ENCODE measurements around the gene SERPINI1.

DNA sequence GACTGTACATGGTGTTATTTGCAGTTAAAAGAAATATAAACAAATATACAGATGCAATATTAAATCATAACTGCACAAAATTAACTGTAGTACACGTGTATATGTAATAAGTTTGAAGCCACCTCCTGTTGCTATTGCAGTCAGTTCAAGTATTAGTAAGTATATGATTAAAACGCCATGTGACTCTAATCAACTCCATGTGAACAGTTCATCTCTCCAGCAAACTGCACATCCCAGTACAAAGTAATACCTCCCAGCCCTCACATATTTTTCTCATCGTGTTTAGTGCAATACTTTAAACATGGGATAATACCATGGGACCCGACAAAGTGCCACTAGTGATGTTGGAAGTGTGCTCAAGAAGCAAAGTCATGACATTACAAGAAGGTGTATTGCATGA, 35.5 kb upstream of the SERPINI1 start:
- TF ChIP-seq, protein P1, sequence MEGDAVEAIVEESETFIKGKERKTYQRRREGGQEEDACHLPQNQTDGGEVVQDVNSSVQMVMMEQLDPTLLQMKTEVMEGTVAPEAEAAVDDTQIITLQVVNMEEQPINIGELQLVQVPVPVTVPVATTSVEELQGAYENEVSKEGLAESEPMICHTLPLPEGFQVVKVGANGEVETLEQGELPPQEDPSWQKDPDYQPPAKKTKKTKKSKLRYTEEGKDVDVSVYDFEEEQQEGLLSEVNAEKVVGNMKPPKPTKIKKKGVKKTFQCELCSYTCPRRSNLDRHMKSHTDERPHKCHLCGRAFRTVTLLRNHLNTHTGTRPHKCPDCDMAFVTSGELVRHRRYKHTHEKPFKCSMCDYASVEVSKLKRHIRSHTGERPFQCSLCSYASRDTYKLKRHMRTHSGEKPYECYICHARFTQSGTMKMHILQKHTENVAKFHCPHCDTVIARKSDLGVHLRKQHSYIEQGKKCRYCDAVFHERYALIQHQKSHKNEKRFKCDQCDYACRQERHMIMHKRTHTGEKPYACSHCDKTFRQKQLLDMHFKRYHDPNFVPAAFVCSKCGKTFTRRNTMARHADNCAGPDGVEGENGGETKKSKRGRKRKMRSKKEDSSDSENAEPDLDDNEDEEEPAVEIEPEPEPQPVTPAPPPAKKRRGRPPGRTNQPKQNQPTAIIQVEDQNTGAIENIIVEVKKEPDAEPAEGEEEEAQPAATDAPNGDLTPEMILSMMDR (IDR thresholded peaks at IDR 0.05), result no peak
- no peak for TF ChIP-seq POLR2A (IDR thresholded peaks at IDR 0.05)

Measured in testis (tissue), 2 donors.